K562 (cell line): Measurements from ENCODE around the gene RBP3. TPM values are rescaled to one million over a fixed set of nuclear protein-coding genes. Genes with fewer than 3 reads are reported as not detected.

Source experiments
- BRCA1 ChIP-seq, 2 experiments: fragments of 450-650 bp in 1 of 2; sonication (generic) in 1 of 2; formaldehyde crosslinking in 1 of 2; IDR thresholded peaks; 2 replicates each; pipeline versions ENCODE4 v1.5.0 to v1.6.1; 2017 to 2020; ENCODE audit warnings: mild to moderate bottlenecking in 1 of 2, missing genetic modification reagents in 1 of 2
- GTF2E2 ChIP-seq: fragments of 200-800 bp; sonication (Bioruptor generic); IDR thresholded peaks from 2 replicates; pipeline ENCODE4 v1.6.1; 2016; ENCODE audit warnings: missing genetic modification characterization, missing compliant biosample characterization
- KDM4B ChIP-seq, 2 experiments: fragments of 450-650 bp in 1 of 2; sonication (generic) in 1 of 2; IDR thresholded peaks; 2 replicates each; pipeline ENCODE4 v1.6.1; 2016 to 2017; ENCODE audit warnings: borderline replicate concordance in 2 of 2, antibody characterized with exemption in 1 of 2, low read depth in 1 of 2, mild to moderate bottlenecking in 1 of 2
- NR4A1 ChIP-seq, 2 experiments: fragments of 250-450 bp in 1 of 2; fragments of 450-650 bp in 1 of 2; sonication (Bioruptor Pico) in 1 of 2; IDR thresholded peaks; 2 replicates each; pipeline versions ENCODE4 v1.4.0 to v1.6.1; 2016 to 2020; ENCODE audit warnings: mild to moderate bottlenecking in 2 of 2, missing compliant biosample characterization in 1 of 2, missing genetic modification characterization in 1 of 2, moderate library complexity in 1 of 2
- SMARCA4 ChIP-seq: fragments of 450-650 bp; IDR thresholded peaks from 2 replicates; pipeline ENCODE4 v1.6.1; 2016
- polyA plus RNA-seq, 8 experiments: library from polyadenylated mRNA; depleted of rRNA in 4 of 8; stranded (reverse) in 5 of 8; unstranded in 3 of 8; fragments of >200 nt; fragmentation: Nextera tagmentation in 2 of 8; fragmentation: Illumina TruSeq in 1 of 8; extraction: Ambion mirVana in 2 of 8; extraction: Trizol in 1 of 8; gene quantifications; 2 replicates each; pipeline versions ENCODE4 v1.2.1 to v1.2.3, GENCODE V29; 2011 to 2014; ENCODE audit warnings: inconsistent platforms in 1 of 8, missing spikeins in 1 of 8
- total RNA-seq, 7 experiments: library from RNA; depleted of rRNA in 6 of 7; stranded (reverse); fragments of >200 nt in 6 of 7; fragmentation: Illumina TruSeq in 2 of 7; extraction: Trizol in 2 of 7; gene quantifications; 2 replicates each; pipeline versions ENCODE4 v1.2.1 to v1.2.3, GENCODE V29; 2011 to 2021; ENCODE audit warnings: low replicate concordance in 1 of 7
- TF ChIP-seq, protein P1 (sequence below): fragments of 450-650 bp; formaldehyde crosslinking; IDR thresholded peaks from 2 replicates; pipeline ENCODE4 v1.4.0; 2020; ENCODE audit warnings: mild to moderate bottlenecking, moderate library complexity
- TF ChIP-seq, protein P2 (sequence below): IDR thresholded peaks from 2 replicates; pipeline ENCODE4 v1.6.1; 2011; ENCODE audit warnings: borderline replicate concordance, low read depth, mild to moderate bottlenecking, moderate library complexity, low read length; ENCODE audit not compliant: insufficient read depth, poor library complexity, severe bottlenecking
- TF ChIP-seq, protein P3 (sequence below): fragments of 450-650 bp; IDR thresholded peaks from 2 replicates; pipeline ENCODE4 v1.6.1; 2016; ENCODE audit warnings: low read depth
- TF ChIP-seq, protein P4 (sequence below): fragments of 450-650 bp; conservative IDR thresholded peaks from 2 replicates; pipeline ENCODE4 v1.6.1; 2016; ENCODE audit warnings: missing genetic modification characterization, low read depth, mild to moderate bottlenecking, control low read depth, missing compliant biosample characterization

The RBP3 gene
- total and polyA plus RNA-seq, 9 of the 15 experiments (the other 6 are each of a cell fraction or from before 2014, with no cell fraction given): not detected

DNA sequence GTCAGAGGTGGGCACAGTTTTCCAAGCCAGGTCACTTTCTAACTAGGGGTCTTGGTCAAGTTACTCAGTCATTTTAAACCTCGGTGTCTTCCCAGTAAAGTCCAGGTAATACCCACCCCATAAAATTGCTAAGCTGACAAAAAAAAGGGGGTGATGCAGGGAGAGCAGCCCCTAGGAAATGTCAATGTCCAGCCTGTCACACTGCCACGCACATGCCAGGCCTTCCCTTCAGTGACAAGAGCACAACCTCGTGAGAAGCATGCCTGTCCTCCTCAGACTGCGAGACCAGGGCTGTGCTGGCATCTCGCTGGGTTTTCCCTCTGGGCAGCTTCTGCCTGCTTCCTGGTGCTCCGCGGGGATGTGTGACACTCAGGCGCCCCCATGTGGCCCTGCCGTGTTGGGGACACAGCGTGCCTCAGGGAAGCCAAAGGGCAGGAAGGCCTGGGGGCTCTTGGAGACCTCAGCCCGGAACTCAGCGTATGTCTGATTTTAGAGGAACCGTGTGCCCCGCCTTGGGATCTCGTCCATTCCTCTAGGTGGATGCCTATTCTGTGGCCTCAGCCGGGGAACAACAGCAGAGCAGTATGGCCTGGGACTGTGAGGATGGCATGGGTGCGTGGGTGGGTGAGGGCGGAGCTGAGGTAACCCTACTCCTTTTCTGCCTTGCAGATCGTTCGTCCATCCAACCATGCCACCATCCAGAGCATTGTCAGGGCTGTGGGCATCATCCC is 36.1 kb upstream of the RBP3 start (continued):
- TF ChIP-seq, protein P1, sequence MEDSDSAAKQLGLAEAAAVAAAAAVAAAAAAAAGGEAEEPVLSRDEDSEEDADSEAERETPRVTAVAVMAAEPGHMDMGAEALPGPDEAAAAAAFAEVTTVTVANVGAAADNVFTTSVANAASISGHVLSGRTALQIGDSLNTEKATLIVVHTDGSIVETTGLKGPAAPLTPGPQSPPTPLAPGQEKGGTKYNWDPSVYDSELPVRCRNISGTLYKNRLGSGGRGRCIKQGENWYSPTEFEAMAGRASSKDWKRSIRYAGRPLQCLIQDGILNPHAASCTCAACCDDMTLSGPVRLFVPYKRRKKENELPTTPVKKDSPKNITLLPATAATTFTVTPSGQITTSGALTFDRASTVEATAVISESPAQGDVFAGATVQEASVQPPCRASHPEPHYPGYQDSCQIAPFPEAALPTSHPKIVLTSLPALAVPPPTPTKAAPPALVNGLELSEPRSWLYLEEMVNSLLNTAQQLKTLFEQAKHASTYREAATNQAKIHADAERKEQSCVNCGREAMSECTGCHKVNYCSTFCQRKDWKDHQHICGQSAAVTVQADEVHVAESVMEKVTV (CRISPR knock-in tag): peak; percentile 78
- TF ChIP-seq NR4A1 (CRISPR knock-in tag; IDR thresholded peaks at IDR 0.05): no peak
- no peak for TF ChIP-seq NR4A1 (tag; IDR thresholded peaks at IDR 0.05)
- TF ChIP-seq BRCA1 (IDR thresholded peaks at IDR 0.05): no peak
- TF ChIP-seq BRCA1 (CRISPR knock-in tag; IDR thresholded peaks at IDR 0.05): no peak
- no peak for TF ChIP-seq GTF2E2 (tag)
- TF ChIP-seq, protein P2, sequence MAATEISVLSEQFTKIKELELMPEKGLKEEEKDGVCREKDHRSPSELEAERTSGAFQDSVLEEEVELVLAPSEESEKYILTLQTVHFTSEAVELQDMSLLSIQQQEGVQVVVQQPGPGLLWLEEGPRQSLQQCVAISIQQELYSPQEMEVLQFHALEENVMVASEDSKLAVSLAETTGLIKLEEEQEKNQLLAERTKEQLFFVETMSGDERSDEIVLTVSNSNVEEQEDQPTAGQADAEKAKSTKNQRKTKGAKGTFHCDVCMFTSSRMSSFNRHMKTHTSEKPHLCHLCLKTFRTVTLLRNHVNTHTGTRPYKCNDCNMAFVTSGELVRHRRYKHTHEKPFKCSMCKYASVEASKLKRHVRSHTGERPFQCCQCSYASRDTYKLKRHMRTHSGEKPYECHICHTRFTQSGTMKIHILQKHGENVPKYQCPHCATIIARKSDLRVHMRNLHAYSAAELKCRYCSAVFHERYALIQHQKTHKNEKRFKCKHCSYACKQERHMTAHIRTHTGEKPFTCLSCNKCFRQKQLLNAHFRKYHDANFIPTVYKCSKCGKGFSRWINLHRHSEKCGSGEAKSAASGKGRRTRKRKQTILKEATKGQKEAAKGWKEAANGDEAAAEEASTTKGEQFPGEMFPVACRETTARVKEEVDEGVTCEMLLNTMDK: peak; percentile 90
- TF ChIP-seq KDM4B (IDR thresholded peaks at IDR 0.05; ENCODE audit: borderline replicate concordance in 2 of 2, low read depth in 1 of 2): no peak
- peak; percentile 23; the same call in 1 of the 2 replicates for TF ChIP-seq SMARCA4
- TF ChIP-seq, protein P3, sequence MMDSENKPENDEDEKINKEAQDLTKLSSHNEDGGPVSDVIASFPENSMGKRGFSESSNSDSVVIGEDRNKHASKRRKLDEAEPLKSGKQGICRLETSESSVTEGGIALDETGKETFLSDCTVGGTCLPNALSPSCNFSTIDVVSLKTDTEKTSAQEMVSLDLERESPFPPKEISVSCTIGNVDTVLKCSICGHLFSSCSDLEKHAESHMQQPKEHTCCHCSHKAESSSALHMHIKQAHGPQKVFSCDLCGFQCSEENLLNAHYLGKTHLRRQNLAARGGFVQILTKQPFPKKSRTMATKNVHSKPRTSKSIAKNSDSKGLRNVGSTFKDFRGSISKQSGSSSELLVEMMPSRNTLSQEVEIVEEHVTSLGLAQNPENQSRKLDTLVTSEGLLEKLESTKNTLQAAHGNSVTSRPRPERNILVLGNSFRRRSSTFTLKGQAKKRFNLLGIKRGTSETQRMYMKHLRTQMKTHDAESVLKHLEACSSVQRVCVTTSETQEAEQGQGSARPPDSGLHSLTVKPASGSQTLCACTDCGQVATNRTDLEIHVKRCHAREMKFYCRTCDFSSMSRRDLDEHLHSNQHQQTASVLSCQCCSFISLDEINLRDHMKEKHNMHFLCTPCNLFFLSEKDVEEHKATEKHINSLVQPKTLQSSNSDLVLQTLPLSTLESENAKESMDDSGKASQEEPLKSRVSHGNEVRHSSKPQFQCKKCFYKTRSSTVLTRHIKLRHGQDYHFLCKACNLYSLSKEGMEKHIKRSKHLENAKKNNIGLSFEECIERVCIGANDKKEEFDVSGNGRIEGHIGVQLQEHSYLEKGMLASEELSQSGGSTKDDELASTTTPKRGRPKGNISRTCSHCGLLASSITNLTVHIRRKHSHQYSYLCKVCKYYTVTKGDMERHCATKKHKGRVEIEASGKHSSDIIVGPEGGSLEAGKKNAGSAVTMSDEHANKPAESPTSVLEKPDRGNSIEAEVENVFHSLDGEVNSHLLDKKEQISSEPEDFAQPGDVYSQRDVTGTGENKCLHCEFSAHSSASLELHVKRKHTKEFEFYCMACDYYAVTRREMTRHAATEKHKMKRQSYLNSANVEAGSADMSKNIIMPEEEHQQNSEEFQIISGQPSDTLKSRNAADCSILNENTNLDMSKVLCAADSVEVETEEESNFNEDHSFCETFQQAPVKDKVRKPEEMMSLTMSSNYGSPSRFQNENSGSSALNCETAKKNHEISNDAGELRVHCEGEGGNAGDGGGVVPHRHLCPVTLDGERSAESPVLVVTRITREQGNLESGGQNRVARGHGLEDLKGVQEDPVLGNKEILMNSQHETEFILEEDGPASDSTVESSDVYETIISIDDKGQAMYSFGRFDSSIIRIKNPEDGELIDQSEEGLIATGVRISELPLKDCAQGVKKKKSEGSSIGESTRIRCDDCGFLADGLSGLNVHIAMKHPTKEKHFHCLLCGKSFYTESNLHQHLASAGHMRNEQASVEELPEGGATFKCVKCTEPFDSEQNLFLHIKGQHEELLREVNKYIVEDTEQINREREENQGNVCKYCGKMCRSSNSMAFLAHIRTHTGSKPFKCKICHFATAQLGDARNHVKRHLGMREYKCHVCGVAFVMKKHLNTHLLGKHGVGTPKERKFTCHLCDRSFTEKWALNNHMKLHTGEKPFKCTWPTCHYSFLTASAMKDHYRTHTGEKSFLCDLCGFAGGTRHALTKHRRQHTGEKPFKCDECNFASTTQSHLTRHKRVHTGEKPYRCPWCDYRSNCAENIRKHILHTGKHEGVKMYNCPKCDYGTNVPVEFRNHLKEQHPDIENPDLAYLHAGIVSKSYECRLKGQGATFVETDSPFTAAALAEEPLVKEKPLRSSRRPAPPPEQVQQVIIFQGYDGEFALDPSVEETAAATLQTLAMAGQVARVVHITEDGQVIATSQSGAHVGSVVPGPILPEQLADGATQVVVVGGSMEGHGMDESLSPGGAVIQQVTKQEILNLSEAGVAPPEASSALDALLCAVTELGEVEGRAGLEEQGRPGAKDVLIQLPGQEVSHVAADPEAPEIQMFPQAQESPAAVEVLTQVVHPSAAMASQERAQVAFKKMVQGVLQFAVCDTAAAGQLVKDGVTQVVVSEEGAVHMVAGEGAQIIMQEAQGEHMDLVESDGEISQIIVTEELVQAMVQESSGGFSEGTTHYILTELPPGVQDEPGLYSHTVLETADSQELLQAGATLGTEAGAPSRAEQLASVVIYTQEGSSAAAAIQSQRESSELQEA: no peak
- TF ChIP-seq, protein P4, sequence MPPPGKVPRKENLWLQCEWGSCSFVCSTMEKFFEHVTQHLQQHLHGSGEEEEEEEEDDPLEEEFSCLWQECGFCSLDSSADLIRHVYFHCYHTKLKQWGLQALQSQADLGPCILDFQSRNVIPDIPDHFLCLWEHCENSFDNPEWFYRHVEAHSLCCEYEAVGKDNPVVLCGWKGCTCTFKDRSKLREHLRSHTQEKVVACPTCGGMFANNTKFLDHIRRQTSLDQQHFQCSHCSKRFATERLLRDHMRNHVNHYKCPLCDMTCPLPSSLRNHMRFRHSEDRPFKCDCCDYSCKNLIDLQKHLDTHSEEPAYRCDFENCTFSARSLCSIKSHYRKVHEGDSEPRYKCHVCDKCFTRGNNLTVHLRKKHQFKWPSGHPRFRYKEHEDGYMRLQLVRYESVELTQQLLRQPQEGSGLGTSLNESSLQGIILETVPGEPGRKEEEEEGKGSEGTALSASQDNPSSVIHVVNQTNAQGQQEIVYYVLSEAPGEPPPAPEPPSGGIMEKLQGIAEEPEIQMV: no peak
